GM18861 (cell line): ENCODE data around the gene NOM1.
A peak's percentile ranks its signal among the peaks of the same experiment; 100 is the strongest.
"Not testable (repeated sequence)": the region's sequence is repeated elsewhere in the genome, so short reads cannot be mapped to it uniquely, and the experiment has no call there.

Experiments used
- ATAC-seq: cut with Tn5 transposase; IDR thresholded peaks from one replicate; pipeline ENCODE4 v1.9.1; 2021; ENCODE audit not compliant: unreplicated experiment

Gene NOM1

GRCh38 chr7:156949541-156950380 lies at the start of gene NOM1:
TSS of gene NOM1 (plus strand) at chr7:156949712. CDS start at chr7:156949738, 26 bp downstream.
- peak; percentile 87 for ATAC-seq

DNA sequence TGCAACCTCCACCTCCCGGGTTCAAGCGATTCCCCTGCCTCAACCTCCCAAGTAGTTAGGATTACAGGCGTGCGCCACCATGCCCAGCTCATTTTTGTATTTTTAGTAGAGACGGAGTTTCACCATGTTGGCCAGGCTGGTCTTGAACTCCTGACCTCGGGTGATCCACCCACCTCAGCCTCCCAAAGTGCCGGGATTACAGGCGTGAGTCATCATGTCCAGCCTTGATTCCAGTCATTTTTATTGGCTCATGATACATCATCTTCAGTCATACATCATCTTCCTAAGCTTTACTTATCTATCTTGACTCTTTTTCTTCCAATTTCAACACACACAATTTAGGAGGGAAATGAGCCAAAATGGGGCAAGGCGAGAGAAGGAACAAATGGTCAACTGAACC lies 49.4 kb upstream of the NOM1 start:
- not testable (repeated sequence) for ATAC-seq

DNA sequence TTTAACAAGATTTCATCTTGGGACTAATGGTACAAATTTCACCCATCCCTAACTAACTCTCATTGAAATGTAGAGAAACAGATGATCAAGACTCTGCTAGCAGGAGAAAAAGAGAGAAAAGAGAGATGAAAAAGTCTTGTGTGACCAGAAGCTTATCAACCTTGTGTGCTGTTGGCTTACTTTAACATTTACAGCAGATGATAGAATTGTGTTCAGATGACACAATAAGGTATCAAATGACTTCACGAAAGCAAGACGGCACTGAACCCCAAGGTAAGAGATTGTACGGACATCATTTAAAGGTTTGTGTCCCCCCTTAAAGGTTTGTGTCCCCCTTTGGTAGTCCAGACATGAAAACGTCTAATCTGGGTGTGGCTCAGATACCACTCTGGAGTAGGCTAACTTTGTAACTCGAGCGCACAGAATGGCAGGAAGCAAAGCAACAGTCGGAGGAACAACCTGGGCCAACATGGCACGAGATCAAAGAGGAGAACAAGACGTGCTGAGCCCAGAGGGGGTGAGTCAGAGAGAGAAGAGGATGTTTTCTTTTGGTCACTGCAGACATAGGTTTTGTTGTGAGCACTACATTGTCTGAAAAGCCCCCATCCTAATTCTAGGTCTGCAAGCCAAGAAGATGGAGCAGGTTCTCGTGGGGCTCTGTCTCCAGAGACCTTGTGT lies 46.1 kb upstream of the NOM1 start:
- no peak for ATAC-seq

DNA sequence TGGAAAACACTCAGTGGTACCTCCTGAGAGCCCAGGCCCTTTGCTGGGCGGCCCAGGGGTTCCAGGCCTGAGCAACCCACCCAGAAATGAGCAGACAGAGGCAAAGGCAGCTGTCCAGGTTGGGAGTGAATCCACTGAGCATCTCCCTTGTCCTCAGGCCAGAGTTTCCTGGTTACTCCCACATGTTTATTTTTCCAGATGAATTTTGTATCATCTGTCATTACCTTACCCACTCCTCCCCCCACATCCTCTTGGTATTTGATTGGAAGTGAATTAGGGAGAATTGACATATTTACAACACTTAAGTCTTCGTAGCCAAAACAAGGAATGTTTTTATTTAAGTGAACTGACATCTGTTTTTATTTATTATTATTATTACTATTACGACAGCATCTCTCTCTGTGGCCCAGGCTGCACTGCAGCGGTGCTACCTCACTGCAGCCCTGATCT lies 43.3 kb upstream of the NOM1 start:
- ATAC-seq = no peak

GRCh38 chr7:156907656-156908055 lies 41.9 kb upstream of the NOM1 start:
- ATAC-seq = no peak

GRCh38 chr7:156909574-156910252 lies 39.8 kb upstream of the NOM1 start:
- not testable (repeated sequence) for ATAC-seq

DNA sequence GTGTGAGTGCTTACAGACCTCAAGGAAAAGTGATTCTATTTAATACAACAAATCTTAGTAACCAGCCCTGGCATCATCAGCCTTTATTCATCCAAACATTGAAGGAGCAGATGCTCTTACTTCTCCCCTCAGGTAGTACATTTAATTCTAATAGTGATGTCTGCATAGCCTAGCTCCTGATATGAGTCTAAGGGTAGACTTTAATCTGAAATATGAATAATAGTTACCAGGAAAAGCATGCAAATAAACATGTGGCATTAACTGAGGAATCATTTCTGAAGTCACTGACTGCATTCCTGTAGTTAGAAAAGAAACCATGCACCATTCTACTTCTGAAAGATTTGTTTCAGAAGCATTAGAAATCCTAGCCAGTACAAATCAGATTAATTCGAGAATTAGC lies 30.9 kb upstream of the NOM1 start:
- ATAC-seq = peak; percentile 36

- peak; percentile 20 for ATAC-seq
Measured at GRCh38 chr7:156919132-156919713, 30.3 kb upstream of the NOM1 start.

- no peak for ATAC-seq
Measured at GRCh38 chr7:156920076-156920475, 29.4 kb upstream of the NOM1 start.

- not testable (repeated sequence) for ATAC-seq
Measured at GRCh38 chr7:156920487-156921373, 28.8 kb upstream of the NOM1 start.

DNA sequence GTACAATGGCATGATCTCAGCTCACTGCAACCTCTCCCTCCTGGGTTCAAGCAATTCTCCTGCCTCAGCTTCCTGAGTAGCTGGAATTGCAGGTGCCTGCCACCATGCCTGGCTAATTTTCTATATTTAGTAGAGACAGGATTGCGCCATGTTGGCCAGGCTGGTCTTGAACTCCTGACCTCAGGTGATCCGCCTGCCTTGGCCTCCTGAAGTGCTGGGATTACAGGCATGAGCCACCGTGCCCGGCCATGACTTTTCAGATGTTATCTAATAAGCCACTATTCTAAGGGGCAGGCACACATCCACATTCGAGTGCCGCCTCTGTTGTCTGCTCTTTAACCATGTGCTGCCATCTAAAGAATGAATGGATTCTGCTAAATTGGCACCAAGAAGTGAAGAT lies 27.2 kb upstream of the NOM1 start:
- not testable (repeated sequence) for ATAC-seq

GRCh38 chr7:156925821-156926220 lies 23.7 kb upstream of the NOM1 start:
- not testable (repeated sequence) for ATAC-seq

DNA sequence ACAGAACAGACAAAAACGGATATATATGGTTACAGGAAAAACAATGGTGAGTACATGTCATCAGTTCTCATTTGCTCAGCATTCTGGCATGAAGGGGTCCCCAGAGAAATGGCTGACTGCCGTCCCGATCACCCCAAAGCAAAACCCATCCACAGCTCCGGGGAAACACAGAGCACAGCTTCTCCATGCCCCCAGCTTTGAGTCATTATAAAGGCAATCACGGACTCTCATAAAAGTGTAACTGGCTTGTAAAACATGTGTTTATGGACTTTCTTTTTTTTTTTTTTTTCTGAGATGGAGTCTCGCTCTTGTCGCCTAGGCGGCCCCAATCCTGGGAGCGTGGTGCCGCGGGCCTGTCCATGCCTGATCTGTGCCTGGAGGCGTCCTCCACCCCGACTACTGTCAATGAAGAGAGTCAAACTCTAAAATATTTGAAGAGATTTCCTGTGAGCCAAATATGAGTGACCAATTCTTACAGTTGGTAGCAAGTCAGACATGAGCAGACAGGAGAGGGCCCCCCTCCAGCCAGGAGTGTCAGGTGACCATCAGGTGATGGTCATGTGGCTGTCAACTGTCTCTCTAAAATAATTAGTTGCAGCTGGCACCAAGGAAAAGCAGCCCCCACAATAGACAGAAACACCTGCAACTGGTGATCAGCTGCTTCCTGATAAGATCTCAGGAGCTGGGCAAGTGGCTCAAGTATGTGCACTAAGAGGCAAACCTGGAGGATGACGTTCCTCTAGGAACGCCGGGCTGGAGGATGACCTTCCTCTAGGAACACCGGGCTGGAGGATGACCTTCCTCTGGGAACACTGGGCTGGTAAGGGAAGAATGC lies 21.7 kb upstream of the NOM1 start:
- ATAC-seq = no peak

DNA sequence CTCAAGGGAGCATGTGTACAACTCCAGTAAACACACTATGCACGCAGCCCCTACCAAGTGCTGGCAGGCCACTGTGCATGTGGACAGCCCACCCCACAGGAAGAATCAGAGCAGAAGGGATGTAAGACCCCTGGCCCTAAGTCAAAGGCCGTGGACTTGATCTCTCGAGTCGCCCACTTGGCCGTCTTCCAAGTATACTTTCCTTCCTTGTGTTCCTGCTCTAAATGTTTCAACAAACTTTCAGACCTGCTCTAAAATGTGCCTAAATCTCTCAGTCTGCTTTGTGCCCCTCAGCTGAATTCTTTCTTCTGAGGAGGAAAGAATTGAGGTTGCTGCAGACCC lies 21.1 kb upstream of the NOM1 start:
- ATAC-seq = no peak

- no peak for ATAC-seq
Measured at GRCh38 chr7:156929789-156930539, 19.5 kb upstream of the NOM1 start.

GRCh38 chr7:156932006-156932405 lies 17.5 kb upstream of the NOM1 start:
- ATAC-seq = no peak

- no peak for ATAC-seq
Measured at GRCh38 chr7:156935250-156935649, 14.3 kb upstream of the NOM1 start.

- ATAC-seq = not testable (repeated sequence)
Measured at GRCh38 chr7:156936766-156937165, 12.7 kb upstream of the NOM1 start.
